Neural progenitor cell (in vitro differentiated cells): ENCODE data around the gene RTKN.

ENCODE experiments used
- EZH2 ChIP-seq: fragments of 200-600 bp; sonication (generic); IDR thresholded peaks from 2 replicates; pipeline ENCODE4 v1.6.1; 2017; ENCODE audit warnings: antibody characterized with exemption, mild to moderate bottlenecking, moderate library complexity
- TF ChIP-seq, protein P1 (sequence below): fragments of 200-600 bp; sonication (generic); IDR thresholded peaks from 2 replicates; pipeline ENCODE4 v1.5.1; 2017; ENCODE audit warnings: antibody characterized with exemption, mild to moderate bottlenecking

GRCh38 chr2:74458938-74459363 lies 17.2 kb upstream of the RTKN start:
- TF ChIP-seq, protein P1, sequence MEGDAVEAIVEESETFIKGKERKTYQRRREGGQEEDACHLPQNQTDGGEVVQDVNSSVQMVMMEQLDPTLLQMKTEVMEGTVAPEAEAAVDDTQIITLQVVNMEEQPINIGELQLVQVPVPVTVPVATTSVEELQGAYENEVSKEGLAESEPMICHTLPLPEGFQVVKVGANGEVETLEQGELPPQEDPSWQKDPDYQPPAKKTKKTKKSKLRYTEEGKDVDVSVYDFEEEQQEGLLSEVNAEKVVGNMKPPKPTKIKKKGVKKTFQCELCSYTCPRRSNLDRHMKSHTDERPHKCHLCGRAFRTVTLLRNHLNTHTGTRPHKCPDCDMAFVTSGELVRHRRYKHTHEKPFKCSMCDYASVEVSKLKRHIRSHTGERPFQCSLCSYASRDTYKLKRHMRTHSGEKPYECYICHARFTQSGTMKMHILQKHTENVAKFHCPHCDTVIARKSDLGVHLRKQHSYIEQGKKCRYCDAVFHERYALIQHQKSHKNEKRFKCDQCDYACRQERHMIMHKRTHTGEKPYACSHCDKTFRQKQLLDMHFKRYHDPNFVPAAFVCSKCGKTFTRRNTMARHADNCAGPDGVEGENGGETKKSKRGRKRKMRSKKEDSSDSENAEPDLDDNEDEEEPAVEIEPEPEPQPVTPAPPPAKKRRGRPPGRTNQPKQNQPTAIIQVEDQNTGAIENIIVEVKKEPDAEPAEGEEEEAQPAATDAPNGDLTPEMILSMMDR = no peak
- no peak for TF ChIP-seq EZH2
